Measurements from ENCODE around the gene HABP2. TPM values are rescaled to one million over a fixed set of nuclear protein-coding genes. Genes with fewer than 3 reads are reported as not detected.

Gene HABP2
- total and polyA plus RNA-seq, 8 donors = 0.76 to 11.4 (median 3.8) TPM; not detected in 2

- 22 to 50% (median 34%) methylated on average over 1 of the region's 1 CpG for WGBS, 5 donors
- H3K27me3 ChIP-seq = peaks cover 0 to 3% (median 0%) of the 10 kb centered on the region in 3 donors
- H3K36me3 ChIP-seq = no peaks in the 10 kb centered on the region
- no peak overlapping the region for H3K27ac ChIP-seq
- intact Hi-C loops (cut with DNase I; ENCODE audit: low total_unique reads) = no loop called here
- TF ChIP-seq POLR2A (IDR thresholded peaks at IDR 0.05) (no peak), EP300 (IDR thresholded peaks at IDR 0.05) (no peak), POLR2AphosphoS5 (IDR thresholded peaks at IDR 0.05) (no peak), CTCF (IDR thresholded peaks at IDR 0.05) (no peak)
- peaks cover 0 to 18% (median 14%) of the 10 kb centered on the region in 4 donors for H3K4me1 ChIP-seq
- no peak for DNase-seq
- no peak overlapping the region for H3K4me3 ChIP-seq
- no peaks in the 10 kb centered on the region for H3K9me3 ChIP-seq
Observed at GRCh38 chr10:113541549-113541927, 11.3 kb upstream of the HABP2 start.

- Histone ChIP-seq H3K27ac (no peak overlapping the region), H3K4me1 (peaks cover 0 to 18% (median 14%) of the 10 kb centered on the region in 4 donors), H3K9me3 (no peaks in the 10 kb centered on the region), H3K27me3 (no peaks in the 10 kb centered on the region), H3K36me3 (no peaks in the 10 kb centered on the region), H3K4me3 (no peak overlapping the region)
- intact Hi-C loops (cut with DNase I; ENCODE audit: low total_unique reads) = no loop called here
- DNase-seq = no peak
- 82 to 87% (median 83%) methylated on average over 5 of the region's 5 CpGs for WGBS, 5 donors
- no peak for TF ChIP-seq POLR2AphosphoS5 (IDR thresholded peaks at IDR 0.05)
- TF ChIP-seq POLR2A (IDR thresholded peaks at IDR 0.05) = no peak
- no peak for TF ChIP-seq EP300 (IDR thresholded peaks at IDR 0.05)
- no peak for TF ChIP-seq CTCF (IDR thresholded peaks at IDR 0.05)
Observed at GRCh38 chr10:113543107-113543955, 9.5 kb upstream of the HABP2 start.

GRCh38 chr10:113544392-113544791, 8.5 kb upstream of the HABP2 start:
- Histone ChIP-seq H3K27ac (no peak overlapping the region), H3K4me3 (no peak overlapping the region), H3K27me3 (no peaks in the 10 kb centered on the region), H3K36me3 (no peaks in the 10 kb centered on the region), H3K9me3 (no peaks in the 10 kb centered on the region), H3K4me1 (peaks cover 0 to 14% (median 14%) of the 10 kb centered on the region in 4 donors)
- WGBS, 5 donors = 100% methylated on average over 1 of the region's 1 CpG
- DNase-seq = no peak
- intact Hi-C loops (cut with DNase I; ENCODE audit: low total_unique reads) = no loop called here
- TF ChIP-seq CTCF (IDR thresholded peaks at IDR 0.05) (no peak), EP300 (IDR thresholded peaks at IDR 0.05) (no peak), POLR2AphosphoS5 (IDR thresholded peaks at IDR 0.05) (no peak), POLR2A (IDR thresholded peaks at IDR 0.05) (no peak)

- DNase-seq = no peak
- Histone ChIP-seq H3K4me1 (peaks cover 0 to 12% (median 9%) of the 10 kb centered on the region in 4 donors), H3K4me3 (no peak overlapping the region), H3K36me3 (no peaks in the 10 kb centered on the region), H3K9me3 (no peaks in the 10 kb centered on the region), H3K27me3 (no peaks in the 10 kb centered on the region), H3K27ac (no peak overlapping the region)
- TF ChIP-seq EP300 (IDR thresholded peaks at IDR 0.05) (no peak), CTCF (IDR thresholded peaks at IDR 0.05) (no peak), POLR2A (IDR thresholded peaks at IDR 0.05) (no peak), POLR2AphosphoS5 (IDR thresholded peaks at IDR 0.05) (no peak)
- intact Hi-C loops (cut with DNase I; ENCODE audit: low total_unique reads) = no loop called here
- 97 to 100% (median 100%) methylated on average over 2 of the region's 2 CpGs for WGBS, 5 donors
Observed at GRCh38 chr10:113547426-113547825, 5.4 kb upstream of the HABP2 start.

Data from stomach (tissue), 9 donors.